Neural progenitor cell (in vitro differentiated cells): ENCODE data around the gene PPIL3.

ENCODE experiments used
- EZH2 ChIP-seq: fragments of 200-600 bp; sonication (generic); IDR thresholded peaks from 2 replicates; pipeline ENCODE4 v1.6.1; 2017; ENCODE audit warnings: antibody characterized with exemption, mild to moderate bottlenecking, moderate library complexity
- EZH2phosphoT487 ChIP-seq: fragments of 200-600 bp; sonication (generic); IDR thresholded peaks from 2 replicates; pipeline ENCODE4 v1.6.1; 2017; ENCODE audit warnings: antibody characterized with exemption
- TF ChIP-seq, protein P1 (sequence below): fragments of 200-600 bp; sonication (generic); IDR thresholded peaks from 2 replicates; pipeline ENCODE4 v1.5.1; 2017; ENCODE audit warnings: antibody characterized with exemption, mild to moderate bottlenecking

GRCh38 chr2:200839513-200839912 lies 49.4 kb downstream of the PPIL3 start:
- TF ChIP-seq, protein P1, sequence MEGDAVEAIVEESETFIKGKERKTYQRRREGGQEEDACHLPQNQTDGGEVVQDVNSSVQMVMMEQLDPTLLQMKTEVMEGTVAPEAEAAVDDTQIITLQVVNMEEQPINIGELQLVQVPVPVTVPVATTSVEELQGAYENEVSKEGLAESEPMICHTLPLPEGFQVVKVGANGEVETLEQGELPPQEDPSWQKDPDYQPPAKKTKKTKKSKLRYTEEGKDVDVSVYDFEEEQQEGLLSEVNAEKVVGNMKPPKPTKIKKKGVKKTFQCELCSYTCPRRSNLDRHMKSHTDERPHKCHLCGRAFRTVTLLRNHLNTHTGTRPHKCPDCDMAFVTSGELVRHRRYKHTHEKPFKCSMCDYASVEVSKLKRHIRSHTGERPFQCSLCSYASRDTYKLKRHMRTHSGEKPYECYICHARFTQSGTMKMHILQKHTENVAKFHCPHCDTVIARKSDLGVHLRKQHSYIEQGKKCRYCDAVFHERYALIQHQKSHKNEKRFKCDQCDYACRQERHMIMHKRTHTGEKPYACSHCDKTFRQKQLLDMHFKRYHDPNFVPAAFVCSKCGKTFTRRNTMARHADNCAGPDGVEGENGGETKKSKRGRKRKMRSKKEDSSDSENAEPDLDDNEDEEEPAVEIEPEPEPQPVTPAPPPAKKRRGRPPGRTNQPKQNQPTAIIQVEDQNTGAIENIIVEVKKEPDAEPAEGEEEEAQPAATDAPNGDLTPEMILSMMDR = no peak
- no peak for TF ChIP-seq EZH2
- TF ChIP-seq EZH2phosphoT487 = no peak
